ENCODE results near the gene PGF. TPM values are rescaled to one million over a fixed set of nuclear protein-coding genes. Genes with fewer than 3 reads are reported as not detected.
A peak's percentile ranks its signal among the peaks of the same experiment; 100 is the strongest.
"Not testable (repeated sequence)": the region's sequence is repeated elsewhere in the genome, so short reads cannot be mapped to it uniquely, and the experiment has no call there.

PGF gene
- 10 to 100 TPM in 2 of 4 donors, 1 to 10 TPM in 2; 1.6 to 14.0 (median 6.9) TPM for polyA plus RNA-seq
- long read RNA-seq, donor 1 = 0 reads
- long read RNA-seq, donor 2, partial matches to known transcripts = 0 of 1 reads
- long read RNA-seq, donor 2, other reads (novel, unspliced or antisense) = 0 of 1 reads
- long read RNA-seq, donor 3, partial matches to known transcripts = 0 of 1 reads
- long read RNA-seq, donor 3, other reads (novel, unspliced or antisense) = 0 of 1 reads
- long read RNA-seq, donor 4 = 0 reads
- long read RNA-seq, donor 5 = 0 reads
- long read RNA-seq, donor 6, partial matches to known transcripts = 0 of 3 reads
- long read RNA-seq, donor 6, other reads (novel, unspliced or antisense) = 0 of 3 reads
- long read RNA-seq, donor 7 = 0 reads
- long read RNA-seq, donor 8, partial matches to known transcripts = 0 of 2 reads
- long read RNA-seq, donor 8, other reads (novel, unspliced or antisense) = 0 of 2 reads
- long read RNA-seq, donor 9 = 0 reads
- long read RNA-seq, donor 10, partial matches to known transcripts = 0 of 3 reads
- long read RNA-seq, donor 10, other reads (novel, unspliced or antisense) = 0 of 3 reads

DNA sequence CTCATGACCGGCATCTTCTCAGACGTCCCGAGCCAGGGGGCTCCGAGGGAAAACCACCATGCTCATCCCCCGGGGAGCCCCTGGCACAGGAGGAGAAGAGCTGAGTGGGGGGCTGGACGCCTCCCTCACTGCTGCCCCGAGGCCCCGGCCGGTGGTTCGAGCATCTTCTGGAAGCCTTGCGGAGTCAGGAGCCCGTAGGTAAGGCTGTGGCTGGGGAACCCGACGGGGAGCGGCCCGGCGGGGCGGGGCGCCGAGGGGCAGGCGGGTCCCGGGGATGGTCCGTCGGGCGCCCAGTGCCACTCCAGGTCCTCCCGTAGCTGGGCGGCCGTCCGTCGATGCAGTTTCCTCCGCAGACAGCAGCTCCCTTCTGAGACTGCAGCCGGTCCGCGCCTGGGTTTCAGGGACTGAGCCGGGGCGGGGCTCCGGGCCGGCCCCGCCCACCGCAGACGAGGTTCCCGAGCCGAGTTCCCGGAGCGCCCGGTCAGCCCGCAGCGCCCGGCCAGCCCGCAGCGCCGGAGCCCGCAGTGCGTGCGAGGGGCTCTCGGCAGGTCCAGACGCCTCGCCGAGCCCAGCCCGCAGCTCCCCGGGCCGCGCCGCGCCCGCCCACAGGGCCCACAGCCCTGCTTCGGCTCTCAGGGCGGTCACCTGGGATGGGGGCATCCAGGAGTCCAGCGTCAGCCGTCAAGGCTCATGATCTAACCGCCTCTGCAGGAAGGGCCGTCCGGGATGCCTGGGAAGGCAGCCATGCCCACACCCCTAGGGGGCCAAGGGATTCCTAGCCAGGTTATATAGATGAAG is at the start of gene PGF:
PGF (minus strand) TSS at position 369 of the 798 bp plus-strand sequence; CDS start at position 14, 355 bp downstream.
- H3K4me3 ChIP-seq (ENCODE audit: low read depth in 1 of 3, low read length in 3 of 3) = peak within 1 kb of the TSS; percentile 42 to 54 (median 49)
- DNase-seq (peak; percentile 59 to 84), FAIRE-seq (no peak)
- H3K9me3 ChIP-seq (ENCODE audit: control insufficient read depth in 2 of 2, insufficient read depth in 1 of 2, low read depth in 1 of 2, low read length in 1 of 2) = peaks cover 0 to under 1% of the 10 kb centered on the region in 2 donors
- H3K4me1 ChIP-seq (ENCODE audit: control insufficient read depth in 3 of 3, insufficient read depth in 2 of 3, low read depth in 1 of 3, low read length in 2 of 3) = peaks cover 0 to 47% (median 5%) of the 10 kb centered on the region in 3 donors
- 6 to 7% (median 6%) methylated on average over 42 to 73 of the region's 73 CpGs for WGBS, 3 donors
- peaks cover 0 to 3% (median 0%) of the 10 kb centered on the region in 3 donors for H3K36me3 ChIP-seq (ENCODE audit: control insufficient read depth in 3 of 3, insufficient read depth in 2 of 3, low read depth in 1 of 3, low read length in 3 of 3)
- no peaks in the 10 kb centered on the region for H3K27me3 ChIP-seq (ENCODE audit: control insufficient read depth in 3 of 3, insufficient read depth in 3 of 3, low read length in 3 of 3)
- H3K27ac ChIP-seq (ENCODE audit: low read depth in 1 of 3, low read length in 2 of 3) = no peak within 1 kb of the TSS

DNA sequence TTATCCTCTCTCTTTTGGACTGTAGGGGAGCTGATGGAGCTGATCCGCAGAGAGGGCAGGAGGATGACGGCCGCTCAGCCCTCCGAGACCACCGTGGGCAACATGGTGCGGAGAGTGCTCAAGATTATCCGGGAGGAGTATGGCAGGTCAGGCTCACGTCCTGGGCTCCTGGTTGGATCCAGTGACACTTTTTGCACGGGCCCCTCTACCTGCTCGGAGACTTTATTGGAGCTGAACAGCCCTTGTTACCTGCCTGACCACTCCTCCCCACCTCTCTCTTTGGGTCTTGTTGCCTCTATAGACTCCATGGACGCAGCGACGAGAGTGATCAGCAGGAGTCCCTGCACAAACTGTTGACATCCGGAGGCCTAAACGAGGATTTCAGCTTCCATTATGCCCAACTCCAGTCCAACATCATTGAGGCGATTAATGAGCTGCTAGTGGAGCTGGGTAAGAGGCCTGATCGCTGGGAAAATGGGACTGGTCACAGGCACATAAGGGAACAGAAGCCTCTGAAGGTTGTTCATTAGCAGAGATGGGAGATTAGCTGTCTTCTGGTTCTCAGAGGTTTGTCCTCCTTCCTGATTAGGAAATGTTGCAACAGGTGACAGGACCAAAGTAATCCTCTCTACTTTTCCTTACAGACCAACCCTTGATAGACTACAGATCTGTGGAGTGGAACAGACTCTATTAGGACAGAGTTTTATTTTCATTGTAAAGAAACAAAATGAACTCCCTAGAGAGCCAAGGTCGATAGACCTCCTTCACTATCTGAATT is 48.0 kb upstream of the PGF start:
- H3K4me1 ChIP-seq (ENCODE audit: control insufficient read depth in 3 of 3, insufficient read depth in 2 of 3, low read depth in 1 of 3, low read length in 2 of 3) = peaks cover 0 to 18% (median 8%) of the 10 kb centered on the region in 3 donors
- peaks cover 2 to 14% (median 13%) of the 10 kb centered on the region in 3 donors for H3K36me3 ChIP-seq (ENCODE audit: control insufficient read depth in 3 of 3, insufficient read depth in 2 of 3, low read depth in 1 of 3, low read length in 3 of 3)
- peak overlapping the region; percentile 59 to 96 (median 94) for H3K27ac ChIP-seq (ENCODE audit: low read depth in 1 of 3, low read length in 2 of 3)
- FAIRE-seq (no peak), DNase-seq (peak in 1 of 2 donors; percentile 19)
- WGBS, 3 donors = 5 to 9% (median 5%) methylated on average over 18 of the region's 18 CpGs
- H3K4me3 ChIP-seq (ENCODE audit: low read depth in 1 of 3, low read length in 3 of 3) = peak overlapping the region; percentile 81 to 93 (median 93)
- H3K27me3 ChIP-seq (ENCODE audit: control insufficient read depth in 3 of 3, insufficient read depth in 3 of 3, low read length in 3 of 3) = no peaks in the 10 kb centered on the region
- H3K9me3 ChIP-seq (ENCODE audit: control insufficient read depth in 2 of 2, insufficient read depth in 1 of 2, low read depth in 1 of 2, low read length in 1 of 2) = no peaks in the 10 kb centered on the region

DNA sequence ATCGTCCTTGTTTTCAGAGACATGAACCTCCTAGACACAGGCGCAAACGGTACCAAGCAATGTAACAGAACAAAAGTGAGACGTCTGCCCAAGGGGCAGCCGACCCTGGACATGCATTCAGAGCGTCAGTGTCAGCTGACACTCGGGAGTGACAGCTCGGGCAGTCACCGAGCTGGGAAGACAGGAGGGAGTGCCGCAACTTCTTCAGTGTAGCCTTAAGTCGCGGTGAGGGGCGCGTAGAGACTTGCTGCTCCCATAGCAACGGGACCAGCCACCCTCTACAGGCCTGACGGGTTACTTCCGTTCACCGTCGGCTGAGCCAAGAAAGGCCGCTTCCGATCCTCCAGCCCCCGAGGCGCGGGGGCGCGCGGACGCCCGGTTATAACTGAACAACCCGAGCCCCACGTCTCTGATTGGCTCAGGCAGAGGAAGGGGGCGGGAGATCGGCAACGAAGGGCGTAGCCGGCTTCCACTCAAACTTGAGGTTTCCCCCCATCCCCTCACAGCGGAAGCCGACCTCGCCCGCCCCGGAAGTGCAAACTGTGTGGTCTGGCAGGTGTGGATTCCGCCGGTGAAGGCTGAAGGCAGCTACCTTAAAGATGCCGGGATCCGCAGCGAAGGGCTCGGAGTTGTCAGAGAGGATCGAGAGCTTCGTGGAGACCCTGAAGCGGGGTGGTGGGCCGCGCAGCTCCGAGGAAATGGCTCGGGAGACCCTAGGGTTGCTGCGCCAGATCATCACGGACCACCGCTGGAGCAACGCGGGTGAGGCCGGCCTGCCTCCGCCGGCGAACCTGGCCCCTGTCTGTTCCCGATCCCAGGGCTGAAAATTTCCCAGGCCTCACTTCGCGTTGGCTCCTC is 47.2 kb upstream of the PGF start, which contains the start of gene EIF2B2:
EIF2B2 (plus strand) TSS at position 530 of the 858 bp plus-strand sequence; CDS start at position 600, 70 bp downstream.
- Histone ChIP-seq H3K4me1 (ENCODE audit: control insufficient read depth in 3 of 3, insufficient read depth in 2 of 3, low read depth in 1 of 3, low read length in 2 of 3) (peaks cover 0 to 18% (median 8%) of the 10 kb centered on the region in 3 donors), H3K27me3 (ENCODE audit: control insufficient read depth in 3 of 3, insufficient read depth in 3 of 3, low read length in 3 of 3) (no peaks in the 10 kb centered on the region), H3K27ac (ENCODE audit: low read depth in 1 of 3, low read length in 2 of 3) (peak within 1 kb of the TSS; percentile 68 to 96 (median 94)), H3K9me3 (ENCODE audit: control insufficient read depth in 2 of 2, insufficient read depth in 1 of 2, low read depth in 1 of 2, low read length in 1 of 2) (no peaks in the 10 kb centered on the region), H3K4me3 (ENCODE audit: low read depth in 1 of 3, low read length in 3 of 3) (peak within 1 kb of the TSS; percentile 81 to 93 (median 93)), H3K36me3 (ENCODE audit: control insufficient read depth in 3 of 3, insufficient read depth in 2 of 3, low read depth in 1 of 3, low read length in 3 of 3) (peaks cover 2 to 11% (median 8%) of the 10 kb centered on the region in 3 donors)
- FAIRE-seq = no peak
- WGBS, 3 donors = 0 to 1% (median 1%) methylated on average over 64 to 66 of the region's 66 CpGs
- DNase-seq = peak; percentile 98

DNA sequence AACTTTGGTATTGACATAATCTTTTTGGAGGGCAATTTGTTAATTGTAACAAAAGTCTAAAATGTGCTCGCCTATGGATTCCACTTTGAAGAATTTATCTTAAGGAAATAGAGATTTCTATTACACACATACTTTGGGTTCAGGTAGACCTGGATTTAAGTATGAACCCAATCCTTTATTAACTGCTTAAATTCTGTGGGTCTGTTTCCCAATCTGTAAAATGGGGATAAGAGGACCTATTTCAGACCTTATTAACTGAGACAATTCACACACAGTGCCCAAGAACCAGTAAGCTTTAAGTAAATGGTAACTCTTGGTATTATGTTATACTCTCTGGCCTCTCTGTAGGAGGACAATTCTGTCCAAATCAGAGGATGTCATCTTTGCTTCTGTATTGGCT is 46.5 kb upstream of the PGF start:
- Histone ChIP-seq H3K27me3 (ENCODE audit: control insufficient read depth in 3 of 3, insufficient read depth in 3 of 3, low read length in 3 of 3) (no peaks in the 10 kb centered on the region), H3K4me3 (ENCODE audit: low read depth in 1 of 3, low read length in 3 of 3) (peak overlapping the region; percentile 54 to 93 (median 93)), H3K36me3 (ENCODE audit: control insufficient read depth in 3 of 3, insufficient read depth in 2 of 3, low read depth in 1 of 3, low read length in 3 of 3) (peaks cover 2 to 11% (median 5%) of the 10 kb centered on the region in 3 donors), H3K27ac (ENCODE audit: low read depth in 1 of 3, low read length in 2 of 3) (peak overlapping the region; percentile 68 to 96 (median 94)), H3K9me3 (ENCODE audit: control insufficient read depth in 2 of 2, insufficient read depth in 1 of 2, low read depth in 1 of 2, low read length in 1 of 2) (no peaks in the 10 kb centered on the region), H3K4me1 (ENCODE audit: control insufficient read depth in 3 of 3, insufficient read depth in 2 of 3, low read depth in 1 of 3, low read length in 2 of 3) (peaks cover 0 to 18% (median 8%) of the 10 kb centered on the region in 3 donors)
- DNase-seq (no peak), FAIRE-seq (no peak)
- 98 to 100% (median 100%) methylated on average over 1 of the region's 1 CpG for WGBS, 3 donors

GRCh38 chr14:75001261-75001660 is 45.9 kb upstream of the PGF start:
- WGBS, 3 donors = 91 to 96% (median 91%) methylated on average over 2 of the region's 2 CpGs
- H3K4me1 ChIP-seq (ENCODE audit: control insufficient read depth in 3 of 3, insufficient read depth in 2 of 3, low read depth in 1 of 3, low read length in 2 of 3) = peaks cover 0 to 18% (median 8%) of the 10 kb centered on the region in 3 donors
- no peaks in the 10 kb centered on the region for H3K27me3 ChIP-seq (ENCODE audit: control insufficient read depth in 3 of 3, insufficient read depth in 3 of 3, low read length in 3 of 3)
- H3K4me3 ChIP-seq (ENCODE audit: low read depth in 1 of 3, low read length in 3 of 3) = no peak overlapping the region
- H3K36me3 ChIP-seq (ENCODE audit: control insufficient read depth in 3 of 3, insufficient read depth in 2 of 3, low read depth in 1 of 3, low read length in 3 of 3) = peaks cover 0 to 5% (median 2%) of the 10 kb centered on the region in 3 donors
- H3K27ac ChIP-seq (ENCODE audit: low read depth in 1 of 3, low read length in 2 of 3) = no peak overlapping the region
- DNase-seq = no peak
- H3K9me3 ChIP-seq (ENCODE audit: control insufficient read depth in 2 of 2, insufficient read depth in 1 of 2, low read depth in 1 of 2, low read length in 1 of 2) = peaks cover 0 to 4% of the 10 kb centered on the region in 2 donors
- FAIRE-seq = no peak

GRCh38 chr14:74995781-74996180 is 40.4 kb upstream of the PGF start:
- not testable (repeated sequence) for H3K27ac ChIP-seq (ENCODE audit: low read depth in 1 of 3, low read length in 2 of 3); H3K27me3 ChIP-seq (ENCODE audit: control insufficient read depth in 3 of 3, insufficient read depth in 3 of 3, low read length in 3 of 3); FAIRE-seq; H3K4me1 ChIP-seq (ENCODE audit: control insufficient read depth in 3 of 3, insufficient read depth in 2 of 3, low read depth in 1 of 3, low read length in 2 of 3); DNase-seq; H3K36me3 ChIP-seq (ENCODE audit: control insufficient read depth in 3 of 3, insufficient read depth in 2 of 3, low read depth in 1 of 3, low read length in 3 of 3); H3K9me3 ChIP-seq (ENCODE audit: control insufficient read depth in 2 of 2, insufficient read depth in 1 of 2, low read depth in 1 of 2, low read length in 1 of 2); H3K4me3 ChIP-seq (ENCODE audit: low read depth in 1 of 3, low read length in 3 of 3)
- WGBS, 3 donors = 85 to 93% (median 86%) methylated on average over 3 to 7 of the region's 7 CpGs

DNA sequence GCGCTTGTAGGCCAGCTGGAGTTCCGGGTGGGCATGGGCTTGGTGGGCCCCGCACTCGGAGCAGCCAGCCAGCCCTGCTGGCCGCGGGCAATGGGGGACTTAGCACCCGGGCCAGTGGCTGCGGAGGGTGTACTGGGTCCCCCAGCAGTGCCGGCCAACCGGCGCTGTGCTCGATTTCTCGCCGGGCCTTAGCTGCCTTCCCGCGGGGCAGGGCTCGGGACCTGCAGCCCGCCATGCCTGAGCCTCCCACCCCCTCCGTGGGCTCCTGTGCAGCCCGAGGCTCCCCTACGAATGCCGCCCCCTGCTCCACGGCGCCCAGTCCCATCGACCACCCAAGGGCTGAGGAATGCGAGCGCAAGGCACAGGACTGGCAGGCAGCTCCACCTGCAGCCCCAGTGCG is 38.8 kb upstream of the PGF start:
- not testable (repeated sequence) for DNase-seq; H3K27me3 ChIP-seq (ENCODE audit: control insufficient read depth in 3 of 3, insufficient read depth in 3 of 3, low read length in 3 of 3); FAIRE-seq; H3K27ac ChIP-seq (ENCODE audit: low read depth in 1 of 3, low read length in 2 of 3); H3K9me3 ChIP-seq (ENCODE audit: control insufficient read depth in 2 of 2, insufficient read depth in 1 of 2, low read depth in 1 of 2, low read length in 1 of 2); H3K4me3 ChIP-seq (ENCODE audit: low read depth in 1 of 3, low read length in 3 of 3); H3K4me1 ChIP-seq (ENCODE audit: control insufficient read depth in 3 of 3, insufficient read depth in 2 of 3, low read depth in 1 of 3, low read length in 2 of 3); H3K36me3 ChIP-seq (ENCODE audit: control insufficient read depth in 3 of 3, insufficient read depth in 2 of 3, low read depth in 1 of 3, low read length in 3 of 3)
- 95 to 96% (median 95%) methylated on average over 12 to 28 of the region's 28 CpGs for WGBS, 3 donors

All from small intestine (tissue), 16 donors.